Measurements from ENCODE around the gene SAE1. TPM values are rescaled to one million over a fixed set of nuclear protein-coding genes. Genes with fewer than 3 reads are reported as not detected.

Gene SAE1
- total RNA-seq = 10 to 100 TPM; 18.8 to 33.2 (median 26.7) TPM
- long read RNA-seq, transcript SAE1-201 (9 exons, 2,049 nt) = major isoform, 8 of 12 reads
- long read RNA-seq, partial matches to known transcripts = 1 of 12 reads
- long read RNA-seq, other reads (novel, unspliced or antisense) = 3 of 12 reads

- Histone ChIP-seq H3K27ac (peak within 1 kb of the TSS; percentile 46 to 69 (median 68)), H3K4me1 (peaks cover 0 to 7% (median 0%) of the 10 kb centered on the region in 4 donors), H3K9me3 (no peaks in the 10 kb centered on the region), H3K27me3 (no peaks in the 10 kb centered on the region), H3K36me3 (no peaks in the 10 kb centered on the region), H3K4me3 (peak within 1 kb of the TSS; percentile 52 to 81 (median 78))
- under 1% methylated on average over 27 of the region's 51 CpGs for WGBS (ENCODE audit: insufficient coverage, low coverage, low lambda C conversion rate, missing lambda C conversion rate)
- TF ChIP-seq CTCF (IDR thresholded peaks at IDR 0.05) = peak; percentile 21 to 55 (median 49)
- TF ChIP-seq POLR2A (IDR thresholded peaks at IDR 0.05) = peak; percentile 69
- DNase-seq (peak; percentile 93 to 96 (median 95)), ATAC-seq (peak; percentile 92 to 95 (median 92))
- intact Hi-C loops (cut with DNase I) = no loop called here
Measured at GRCh38 chr19:47130589-47131227, at the start of gene SAE1. Gene SAE1 (plus strand): TSS chr19:47130835. CDS start chr19:47130931, 96 bp downstream.

- TF ChIP-seq POLR2A (IDR thresholded peaks at IDR 0.05) (no peak), CTCF (IDR thresholded peaks at IDR 0.05) (no peak)
- intact Hi-C loops (cut with DNase I) = loop anchor here in 1 of 2 donors (5.0 kb wide), 1 partner anchor 41 kb away; no protein-coding TSS in a partner anchor
- H3K27ac ChIP-seq = no peak overlapping the region
- no peaks in the 10 kb centered on the region for H3K9me3 ChIP-seq
- H3K4me1 ChIP-seq = peaks cover 0 to 6% (median 3%) of the 10 kb centered on the region in 4 donors
- H3K27me3 ChIP-seq = no peaks in the 10 kb centered on the region
- H3K36me3 ChIP-seq = peaks cover 7 to 90% (median 34%) of the 10 kb centered on the region in 4 donors
- 78% methylated on average over 4 of the region's 6 CpGs for WGBS (ENCODE audit: insufficient coverage, low coverage, low lambda C conversion rate, missing lambda C conversion rate)
- no peak overlapping the region for H3K4me3 ChIP-seq
- DNase-seq = no peak
- no peak for ATAC-seq
Measured at GRCh38 chr19:47081095-47081494, 49.5 kb upstream of the SAE1 start.

GRCh38 chr19:47082493-47082892, 48.1 kb upstream of the SAE1 start:
- no peak overlapping the region for H3K27ac ChIP-seq
- peaks cover 0 to 6% (median 3%) of the 10 kb centered on the region in 4 donors for H3K4me1 ChIP-seq
- intact Hi-C loops (cut with DNase I) = loop anchor here in 1 of 2 donors (5.0 kb wide), 1 partner anchor 40 kb away; no protein-coding TSS in a partner anchor
- no peak for DNase-seq
- ATAC-seq = no peak
- no peaks in the 10 kb centered on the region for H3K27me3 ChIP-seq
- peaks cover 7 to 90% (median 33%) of the 10 kb centered on the region in 4 donors for H3K36me3 ChIP-seq
- no peak for TF ChIP-seq POLR2A (IDR thresholded peaks at IDR 0.05)
- no peak for TF ChIP-seq CTCF (IDR thresholded peaks at IDR 0.05)
- H3K9me3 ChIP-seq = no peaks in the 10 kb centered on the region
- 90% methylated on average over 2 of the region's 5 CpGs for WGBS (ENCODE audit: insufficient coverage, low coverage, low lambda C conversion rate, missing lambda C conversion rate)
- no peak overlapping the region for H3K4me3 ChIP-seq

- no peak overlapping the region for H3K27ac ChIP-seq
- H3K4me3 ChIP-seq = no peak overlapping the region
- H3K9me3 ChIP-seq = no peaks in the 10 kb centered on the region
- DNase-seq (no peak), ATAC-seq (no peak)
- TF ChIP-seq POLR2A (IDR thresholded peaks at IDR 0.05) (no peak), CTCF (IDR thresholded peaks at IDR 0.05) (no peak)
- peaks cover 7 to 92% (median 39%) of the 10 kb centered on the region in 4 donors for H3K36me3 ChIP-seq
- H3K4me1 ChIP-seq = peaks cover 0 to under 1% (median 0%) of the 10 kb centered on the region in 4 donors
- intact Hi-C loops (cut with DNase I) = loop anchor here in 1 of 2 donors (5.0 kb wide), 1 partner anchor 37 kb away; no protein-coding TSS in a partner anchor
- WGBS (ENCODE audit: insufficient coverage, low coverage, low lambda C conversion rate, missing lambda C conversion rate) = 50% methylated on average over 1 of the region's 24 CpGs
- no peaks in the 10 kb centered on the region for H3K27me3 ChIP-seq
Measured at GRCh38 chr19:47084879-47085439, 45.7 kb upstream of the SAE1 start.
